GM12878 (cell line): ENCODE measurements around the gene EHD4.

Experiments
- BACH1 ChIP-seq: fragments of 450-650 bp; IDR thresholded peaks from 2 replicates; pipeline ENCODE4 v1.6.1; 2017; ENCODE audit warnings: mild to moderate bottlenecking, borderline replicate concordance
- BHLHE40 ChIP-seq, 2 experiments: fragments of 450-650 bp in 1 of 2; IDR thresholded peaks; 2 replicates each; pipeline ENCODE4 v1.6.1; 2011 to 2017; ENCODE audit warnings: low read depth in 2 of 2, borderline replicate concordance in 1 of 2, improper control_type of control experiment in 1 of 2, low read length in 1 of 2, mild to moderate bottlenecking in 1 of 2
- CTCF ChIP-seq, 3 experiments: IDR thresholded peaks in 2 of 3; conservative IDR thresholded peaks in 1 of 3; 2 replicates each; pipeline ENCODE4 v1.5.1; 2011; ENCODE audit warnings: low read depth in 3 of 3, low read length in 3 of 3, mild to moderate bottlenecking in 3 of 3, control low read depth in 2 of 3, moderate library complexity in 2 of 3, inconsistent platforms in 1 of 3, mixed read lengths in 1 of 3; ENCODE audit not compliant: control insufficient read depth in 2 of 3, insufficient read depth in 1 of 3; ENCODE audit errors: extremely low read depth in 1 of 3
- EGR1 ChIP-seq, 2 experiments: IDR thresholded peaks; 1 replicate in 1 of 2; 2 replicates in 1 of 2; pipeline ENCODE4 v1.6.1; 2011 to 2012; ENCODE audit warnings: low read depth in 2 of 2, low read length in 2 of 2, borderline replicate concordance in 1 of 2, mild to moderate bottlenecking in 1 of 2, moderate library complexity in 1 of 2
- HDAC2 ChIP-seq: fragments of 200-600 bp; sonication (generic); IDR thresholded peaks from 2 replicates; pipeline ENCODE4 v1.6.1; 2017
- POLR2AphosphoS5 ChIP-seq: IDR thresholded peaks from 2 replicates; pipeline ENCODE4 v1.6.1; 2011; ENCODE audit warnings: mild to moderate bottlenecking, low read length, inconsistent platforms
- SP1 ChIP-seq: IDR thresholded peaks from one replicate; pipeline ENCODE4 v1.6.1; 2011; ENCODE audit warnings: low read depth, low read length
- SUZ12 ChIP-seq: fragments of 200-600 bp; sonication (generic); IDR thresholded peaks from one replicate; pipeline ENCODE4 v1.6.1; 2018; ENCODE audit warnings: antibody characterized with exemption, mild to moderate bottlenecking; ENCODE audit not compliant: unreplicated experiment

- TF ChIP-seq CTCF (IDR thresholded peaks at IDR 0.05 in 2 of 3, conservative IDR thresholded peaks at IDR 0.05 in 1 of 3; ENCODE audit: control insufficient read depth in 2 of 3, extremely low read depth in 1 of 3, insufficient read depth in 1 of 3, low read depth in 3 of 3, low read length in 3 of 3) (no peak), BHLHE40 (IDR thresholded peaks at IDR 0.05; ENCODE audit: borderline replicate concordance in 1 of 2, low read depth in 2 of 2, low read length in 1 of 2) (no peak), EGR1 (IDR thresholded peaks at IDR 0.05; ENCODE audit: borderline replicate concordance in 1 of 2, low read depth in 2 of 2, low read length in 2 of 2) (no peak), BACH1 (no peak), SUZ12 (no peak), SP1 (no peak), POLR2AphosphoS5 (no peak), HDAC2 (no peak)
Observed at GRCh38 chr15:41979493-41980266, 7.3 kb upstream of the EHD4 start.
